Parathyroid adenoma (tissue), 2 donors: ENCODE measurements around the gene MUC5AC.

Source experiments
- H2AFZ ChIP-seq: fragments of 300-600 bp; sonication (generic); one replicate; pipeline ENCODE4 v1.7.0; 2017; ENCODE audit warnings: antibody characterized with exemption, mild to moderate bottlenecking
- H3K27ac ChIP-seq: fragments of 300-600 bp; sonication (generic); one replicate; pipeline ENCODE4 v1.7.0; 2017
- H3K27me3 ChIP-seq: fragments of 300-600 bp; sonication (generic); one replicate; pipeline ENCODE4 v1.7.0; 2017; ENCODE audit warnings: low read length; ENCODE audit not compliant: control insufficient read depth, insufficient read depth
- H3K36me3 ChIP-seq: fragments of 300-600 bp; sonication (generic); one replicate; pipeline ENCODE4 v1.7.0; 2017; ENCODE audit warnings: low read length; ENCODE audit not compliant: control insufficient read depth, insufficient read depth
- H3K4me1 ChIP-seq: fragments of 300-600 bp; sonication (generic); one replicate; pipeline ENCODE4 v1.7.0; 2017; ENCODE audit warnings: control low read depth
- H3K4me2 ChIP-seq: fragments of 300-600 bp; sonication (generic); one replicate; pipeline ENCODE4 v1.7.0; 2017; ENCODE audit warnings: low read length
- H3K4me3 ChIP-seq: fragments of 300-600 bp; sonication (generic); one replicate; pipeline ENCODE4 v1.7.0; 2017; ENCODE audit warnings: low read depth, low read length
- H3K79me2 ChIP-seq: fragments of 300-600 bp; sonication (generic); one replicate; pipeline ENCODE4 v1.7.0; 2017; ENCODE audit warnings: control low read depth
- H3K9ac ChIP-seq: fragments of 300-600 bp; sonication (generic); one replicate; pipeline ENCODE4 v1.7.0; 2017; ENCODE audit warnings: mild to moderate bottlenecking
- H3K9me3 ChIP-seq: fragments of 300-600 bp; sonication (generic); one replicate; pipeline ENCODE4 v1.7.0; 2017; ENCODE audit warnings: low read length; ENCODE audit not compliant: control insufficient read depth
- TF ChIP-seq, protein P1 (sequence below): fragments of 300-600 bp; sonication (generic); IDR thresholded peaks from one replicate; pipeline ENCODE4 v1.7.0; 2017; ENCODE audit warnings: antibody characterized with exemption, mild to moderate bottlenecking
- donor health status: primary hyperparathyroidism.

MUC5AC gene

DNA sequence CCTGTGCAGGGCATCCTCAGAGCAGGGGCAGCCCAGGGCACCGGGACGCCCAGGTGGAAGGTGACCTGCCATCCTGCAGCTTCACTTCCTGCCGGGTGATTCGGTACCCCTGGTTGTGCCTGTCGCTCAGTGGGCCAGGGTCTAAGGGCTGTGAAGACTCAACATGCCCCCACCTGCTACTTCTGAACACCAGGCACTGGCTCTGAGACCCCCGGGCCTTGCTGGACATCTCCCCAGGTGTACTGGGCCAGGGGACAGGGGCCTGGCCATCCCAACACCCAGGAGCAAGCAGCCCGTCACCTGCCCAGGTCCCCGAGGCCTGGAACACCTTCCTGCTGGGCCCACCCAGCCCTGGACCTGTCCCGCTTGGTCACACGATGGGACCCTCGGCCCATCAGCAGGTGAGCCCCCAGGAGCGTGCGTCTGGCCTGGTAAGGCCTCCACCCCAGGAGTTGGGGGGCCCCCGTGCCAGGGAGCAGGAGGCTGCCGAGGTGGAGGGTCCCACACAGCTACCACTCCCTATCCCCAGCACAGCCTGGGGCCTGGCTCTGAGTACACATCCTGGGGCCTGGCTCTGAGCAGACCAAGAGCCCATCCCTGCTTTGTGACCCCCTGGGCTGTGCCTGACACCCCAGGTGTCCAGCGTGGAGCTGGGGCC lies 61.2 kb downstream of the MUC5AC start:
- no peaks in the 10 kb centered on the region for H3K4me1 ChIP-seq
- H3K9me3 ChIP-seq = no peaks in the 10 kb centered on the region
- TF ChIP-seq, protein P1, sequence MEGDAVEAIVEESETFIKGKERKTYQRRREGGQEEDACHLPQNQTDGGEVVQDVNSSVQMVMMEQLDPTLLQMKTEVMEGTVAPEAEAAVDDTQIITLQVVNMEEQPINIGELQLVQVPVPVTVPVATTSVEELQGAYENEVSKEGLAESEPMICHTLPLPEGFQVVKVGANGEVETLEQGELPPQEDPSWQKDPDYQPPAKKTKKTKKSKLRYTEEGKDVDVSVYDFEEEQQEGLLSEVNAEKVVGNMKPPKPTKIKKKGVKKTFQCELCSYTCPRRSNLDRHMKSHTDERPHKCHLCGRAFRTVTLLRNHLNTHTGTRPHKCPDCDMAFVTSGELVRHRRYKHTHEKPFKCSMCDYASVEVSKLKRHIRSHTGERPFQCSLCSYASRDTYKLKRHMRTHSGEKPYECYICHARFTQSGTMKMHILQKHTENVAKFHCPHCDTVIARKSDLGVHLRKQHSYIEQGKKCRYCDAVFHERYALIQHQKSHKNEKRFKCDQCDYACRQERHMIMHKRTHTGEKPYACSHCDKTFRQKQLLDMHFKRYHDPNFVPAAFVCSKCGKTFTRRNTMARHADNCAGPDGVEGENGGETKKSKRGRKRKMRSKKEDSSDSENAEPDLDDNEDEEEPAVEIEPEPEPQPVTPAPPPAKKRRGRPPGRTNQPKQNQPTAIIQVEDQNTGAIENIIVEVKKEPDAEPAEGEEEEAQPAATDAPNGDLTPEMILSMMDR = no peak
- no peaks in the 10 kb centered on the region for H3K79me2 ChIP-seq
- H3K4me3 ChIP-seq = no peak overlapping the region
- no peak overlapping the region for H3K9ac ChIP-seq
- no peak overlapping the region for H3K4me2 ChIP-seq
- no peak overlapping the region for H2AFZ ChIP-seq
- no peak overlapping the region for H3K27ac ChIP-seq
- no peaks in the 10 kb centered on the region for H3K36me3 ChIP-seq
- no peaks in the 10 kb centered on the region for H3K27me3 ChIP-seq

DNA sequence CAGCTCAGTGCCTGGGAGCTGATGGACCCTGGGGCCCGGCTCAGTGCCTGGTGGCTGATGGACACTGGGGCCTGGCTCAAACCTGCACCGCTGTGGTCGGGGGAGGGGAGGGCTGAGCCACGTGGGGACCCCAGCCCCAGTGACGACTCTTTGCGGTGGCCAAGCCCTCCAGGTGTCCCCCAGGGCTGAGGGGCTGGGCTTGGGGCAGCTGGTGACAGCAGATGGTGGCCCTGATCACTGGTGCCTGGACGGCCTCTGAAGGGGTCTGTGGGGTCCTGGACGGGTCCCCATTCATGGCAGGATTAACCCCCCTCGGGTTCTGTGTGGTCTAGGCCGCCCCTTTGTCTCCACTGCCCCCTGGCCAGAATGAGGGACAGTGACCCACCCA lies 61.7 kb downstream of the MUC5AC start:
- TF ChIP-seq, protein P1 = no peak
- Histone ChIP-seq H3K4me1 (no peaks in the 10 kb centered on the region), H3K27me3 (no peaks in the 10 kb centered on the region), H2AFZ (no peak overlapping the region), H3K36me3 (no peaks in the 10 kb centered on the region), H3K9ac (no peak overlapping the region), H3K4me3 (no peak overlapping the region), H3K27ac (no peak overlapping the region), H3K79me2 (no peaks in the 10 kb centered on the region), H3K4me2 (no peak overlapping the region), H3K9me3 (no peaks in the 10 kb centered on the region)

DNA sequence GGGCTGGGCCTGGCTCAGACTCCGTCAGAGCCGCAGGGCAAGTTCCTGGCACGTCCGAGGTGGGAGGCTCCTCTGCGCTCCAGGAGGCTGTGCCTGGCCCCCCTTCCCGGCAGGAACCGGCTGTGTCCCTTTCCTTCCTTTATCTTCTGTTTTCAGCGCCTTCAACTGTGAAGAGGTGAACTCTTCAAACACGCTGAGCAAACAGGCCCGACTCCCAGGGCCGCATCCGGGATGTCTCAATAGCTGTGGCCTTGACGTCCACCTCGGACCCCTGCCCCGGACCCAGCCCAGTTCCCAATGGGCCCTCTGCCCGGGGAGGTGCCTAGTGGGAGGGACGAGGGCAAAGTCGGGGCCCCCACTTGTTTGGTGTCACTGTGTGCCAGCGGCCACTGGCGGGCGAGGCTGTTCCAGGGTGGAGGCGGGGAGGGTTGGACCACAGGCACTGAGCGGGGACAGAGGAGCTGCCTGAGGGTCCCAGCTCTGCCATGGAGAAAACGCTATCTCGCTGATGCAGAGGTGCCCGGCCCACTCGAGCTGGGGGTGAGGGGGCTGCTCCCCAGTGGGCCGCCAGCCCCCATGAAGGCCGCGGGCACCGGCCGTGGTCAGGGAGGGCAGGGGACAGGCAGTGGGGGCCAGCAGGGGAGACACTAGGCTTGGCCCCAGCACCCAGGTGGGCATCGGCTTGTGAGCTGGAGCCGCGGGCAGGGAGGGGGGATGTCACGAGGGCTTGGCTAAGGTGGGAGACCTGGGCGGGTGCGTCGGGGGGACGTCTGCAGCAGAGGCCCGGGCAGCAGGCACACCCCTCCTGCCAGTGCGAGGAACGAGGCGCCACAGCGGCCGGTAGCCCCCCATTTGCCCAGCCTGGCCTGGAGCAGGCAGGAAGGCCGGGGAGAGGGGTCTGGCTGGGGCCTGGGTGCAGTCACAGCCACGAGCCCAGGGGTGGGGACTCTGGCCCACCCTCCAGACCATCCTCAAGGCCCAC lies 62.4 kb downstream of the MUC5AC start:
- H3K27ac ChIP-seq = no peak overlapping the region
- H3K9me3 ChIP-seq = no peaks in the 10 kb centered on the region
- no peaks in the 10 kb centered on the region for H3K79me2 ChIP-seq
- no peak overlapping the region for H3K9ac ChIP-seq
- H3K4me3 ChIP-seq = no peak overlapping the region
- no peaks in the 10 kb centered on the region for H3K4me1 ChIP-seq
- H3K4me2 ChIP-seq = no peak overlapping the region
- TF ChIP-seq, protein P1 = no peak
- no peaks in the 10 kb centered on the region for H3K27me3 ChIP-seq
- H3K36me3 ChIP-seq = no peaks in the 10 kb centered on the region
- no peak overlapping the region for H2AFZ ChIP-seq

DNA sequence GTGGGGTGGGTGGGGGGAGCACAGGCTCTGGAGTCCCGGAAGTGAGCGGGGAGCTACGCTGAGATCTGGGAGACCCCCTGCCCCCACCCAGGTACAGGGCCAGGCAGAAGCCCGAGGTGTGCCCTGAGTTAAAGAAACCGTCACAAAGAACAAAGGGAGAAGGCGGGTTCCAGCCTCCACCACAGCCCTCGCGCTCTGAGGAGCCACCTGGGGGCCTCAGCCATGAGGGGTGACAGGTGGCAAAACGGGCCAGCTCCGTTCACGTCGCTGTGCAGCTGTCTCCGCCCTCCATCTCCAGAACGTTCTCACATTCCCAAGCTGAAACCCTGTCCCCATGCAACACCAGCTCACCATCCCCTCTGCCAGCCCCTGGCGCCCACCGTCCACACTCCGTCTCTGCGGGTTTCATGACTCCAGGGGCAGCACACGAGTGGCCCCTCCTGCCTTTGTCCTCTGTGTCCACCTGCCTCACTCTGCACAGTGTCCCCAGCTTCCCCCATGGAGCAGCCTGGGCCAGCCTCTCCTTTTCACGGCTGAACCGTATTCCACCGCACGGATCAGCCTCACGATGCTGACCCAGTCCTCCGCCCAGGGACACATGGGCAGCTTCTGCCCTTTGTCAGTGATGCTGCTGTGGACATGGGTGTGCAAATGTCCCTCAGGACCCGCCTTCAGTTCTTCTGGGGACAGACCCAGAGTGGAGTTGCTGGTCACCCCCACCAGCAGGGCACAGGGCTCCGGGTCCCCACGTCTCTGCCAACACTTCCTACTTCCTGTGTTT lies 63.4 kb downstream of the MUC5AC start:
- H3K4me1 ChIP-seq = no peaks in the 10 kb centered on the region
- H3K9me3 ChIP-seq = no peaks in the 10 kb centered on the region
- H3K27ac ChIP-seq = no peak overlapping the region
- H3K4me2 ChIP-seq = no peak overlapping the region
- no peaks in the 10 kb centered on the region for H3K79me2 ChIP-seq
- no peak overlapping the region for H3K4me3 ChIP-seq
- no peak overlapping the region for H3K9ac ChIP-seq
- TF ChIP-seq, protein P1 = no peak
- H3K27me3 ChIP-seq = no peaks in the 10 kb centered on the region
- no peak overlapping the region for H2AFZ ChIP-seq
- no peaks in the 10 kb centered on the region for H3K36me3 ChIP-seq
